GM13976 (cell line): ENCODE data around the gene CLECL1.
"Not testable (repeated sequence)": the region's sequence is repeated elsewhere in the genome, so short reads cannot be mapped to it uniquely, and the experiment has no call there.

Experiments
- DNase-seq: peaks from one replicate; pipeline ENCODE4 v3.0.0; 2012; ENCODE audit warnings: low spot score
- CTCF ChIP-seq: IDR thresholded peaks from 2 replicates; pipeline ENCODE4 v1.5.1; 2012; ENCODE audit warnings: borderline replicate concordance, mild to moderate bottlenecking; ENCODE audit not compliant: insufficient read depth; ENCODE audit errors: extremely low read depth, missing control alignments, control extremely low read depth
- in situ Hi-C: fragments of 300-500 bp; cut with MboI; formaldehyde crosslinking; loops from one replicate; pipeline ENCODE4 v1.12.0; 2022; ENCODE audit warnings: low sequenced_read_pairs, mixed read lengths, inconsistent platforms; ENCODE audit not compliant: unreplicated experiment

The CLECL1 gene

GRCh38 chr12:9685915-9686314 is 47.0 kb downstream of the CLECL1 start:
- in situ Hi-C loops, result no loop called here
- TF ChIP-seq CTCF, result no peak

GRCh38 chr12:9685366-9685765 is 47.5 kb downstream of the CLECL1 start:
- in situ Hi-C loops, DNase-seq: not testable (repeated sequence)

More at GRCh38 chr12:9685915-9686314, 47.0 kb downstream of the CLECL1 start:
- no peak for DNase-seq

- in situ Hi-C loops, DNase-seq: not testable (repeated sequence)
Observed at GRCh38 chr12:9682949-9683348, 49.9 kb downstream of the CLECL1 start.

DNA sequence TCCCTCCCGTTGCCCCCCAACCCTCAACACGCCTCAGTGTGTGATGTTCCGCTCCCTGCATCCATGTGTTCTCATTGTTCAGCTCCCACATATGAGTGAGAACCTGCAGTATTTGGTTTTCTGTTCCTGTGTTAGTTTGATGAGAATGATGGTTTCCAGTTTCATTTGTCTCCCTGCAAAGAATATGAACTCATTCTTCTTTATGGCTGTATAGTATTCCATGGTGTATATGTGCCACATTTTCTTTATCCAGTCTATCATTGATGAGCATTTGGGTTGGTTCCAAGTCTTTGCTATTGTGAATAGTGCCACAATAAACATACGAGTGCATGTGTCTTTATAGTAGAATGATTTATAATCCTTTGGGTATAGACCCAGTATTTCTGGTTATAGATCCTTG is 50.4 kb downstream of the CLECL1 start:
- DNase-seq, in situ Hi-C loops: not testable (repeated sequence)

DNA sequence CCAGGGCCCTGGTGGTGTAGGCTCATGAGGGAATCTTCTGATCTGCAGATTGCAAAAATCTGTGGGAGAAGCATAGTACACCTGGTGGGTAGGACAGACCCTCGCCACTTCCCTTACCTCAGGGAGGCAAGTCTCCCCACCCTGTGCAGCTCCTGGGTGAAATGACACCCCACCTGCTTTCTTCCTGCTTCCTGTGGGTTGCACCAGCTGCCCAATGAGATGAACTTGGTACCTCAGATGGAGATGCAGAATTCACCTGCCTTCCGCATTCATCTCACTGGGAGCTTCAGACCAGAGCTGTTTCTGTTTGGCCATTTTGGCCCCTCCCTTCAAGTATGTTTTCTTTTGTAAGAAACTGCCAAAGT is 58.7 kb downstream of the CLECL1 start:
- DNase-seq, result peak; percentile 6
- TF ChIP-seq CTCF, result no peak
- in situ Hi-C loops, result loop anchor here (5.0 kb wide), 1 partner anchor 58 kb away; the partner anchor contains the start of gene CLECL1

- no peak for TF ChIP-seq CTCF
- in situ Hi-C loops, result loop anchor here (5.0 kb wide), 1 partner anchor 59 kb away; the partner anchor contains the start of gene CLECL1
- DNase-seq, result peak; percentile 30
Observed at GRCh38 chr12:9673404-9674225, 59.3 kb downstream of the CLECL1 start.
